Sigmoid colon (tissue), 7 donors: ENCODE measurements around the gene FSTL5. TPM values are rescaled to one million over a fixed set of nuclear protein-coding genes. Genes with fewer than 3 reads are reported as not detected.

Experiments used
- DNase-seq: peaks from one replicate; pipeline ENCODE4 v3.0.0-alpha.2; 2019
- H3K27ac ChIP-seq, 4 donors: fragments of 200-600 bp; sonication (generic); one replicate each; pipeline ENCODE4 v1.5.1; 2016 to 2019; ENCODE audit warnings: mild to moderate bottlenecking in 1 of 4
- H3K27me3 ChIP-seq, 3 donors: fragments of 200-600 bp; sonication (generic); one replicate each; pipeline ENCODE4 v1.5.1; 2019; ENCODE audit warnings: mild to moderate bottlenecking in 1 of 3
- H3K36me3 ChIP-seq, 4 donors: fragments of 200-600 bp; sonication (generic); one replicate each; pipeline ENCODE4 v1.5.1; 2016 to 2019
- H3K4me1 ChIP-seq, 4 donors: fragments of 200-600 bp; sonication (generic); one replicate each; pipeline ENCODE4 v1.5.1; 2017 to 2019
- H3K4me3 ChIP-seq, 4 donors: fragments of 200-600 bp; sonication (generic); one replicate each; pipeline ENCODE4 v1.5.1; 2017 to 2019; ENCODE audit warnings: mild to moderate bottlenecking in 2 of 4, moderate library complexity in 1 of 4
- H3K9me3 ChIP-seq, 4 donors: fragments of 200-600 bp in 3 of 4; sonication (generic) in 3 of 4; one replicate each; pipeline versions ENCODE4 v1.5.1 to v1.6.1; 2013 to 2019
- CTCF ChIP-seq, 4 experiments: fragments of 450-650 bp in 3 of 4; fragments of 200-600 bp in 1 of 4; IDR thresholded peaks; one replicate each; pipeline ENCODE4 v1.5.1; 2016 to 2019; ENCODE audit warnings: antibody characterized with exemption in 4 of 4, mild to moderate bottlenecking in 3 of 4, moderate library complexity in 2 of 4
- EP300 ChIP-seq, 4 donors: sonication (generic); formaldehyde crosslinking; IDR thresholded peaks; one replicate each; pipeline ENCODE4 v1.6.1; 2017; ENCODE audit warnings: antibody characterized with exemption in 4 of 4
- POLR2A ChIP-seq, 2 donors: fragments of 450-650 bp; IDR thresholded peaks; one replicate each; pipeline ENCODE4 v1.6.1; 2016; ENCODE audit warnings: antibody characterized with exemption in 2 of 2, mild to moderate bottlenecking in 2 of 2, moderate library complexity in 2 of 2
- POLR2AphosphoS5 ChIP-seq, 4 donors: sonication (generic); formaldehyde crosslinking; IDR thresholded peaks; one replicate each; pipeline ENCODE4 v1.6.1; 2017; ENCODE audit warnings: antibody characterized with exemption in 4 of 4
- WGBS, 2 donors: extraction: QIAGEN DNeasy Blood & Tissue Kit; methylation state at CpG; one replicate each; pipeline ENCODE4 v1.1.7; 2013; 5-methylcytosine and 5-hydroxymethylcytosine counted together
- intact Hi-C: fragments of 100-400 bp; cut with DNase I; formaldehyde crosslinking; loops from one replicate; pipeline ENCODE4 v1.15.1; 2023
- polyA plus RNA-seq, 3 donors: library from polyadenylated mRNA; stranded (reverse); fragments of 200-250 nt; gene quantifications; one replicate each; pipeline ENCODE4 v1.2.3, GENCODE V29; 2013
- total RNA-seq, 4 donors: library from RNA; depleted of rRNA; stranded (reverse); fragments of >200 nt; gene quantifications; one replicate each; pipeline ENCODE4 v1.1.0, GENCODE V29; 2016
- donor health status: healthy with polysubstance abuse.
- donor health status: Bipolar disorder and iron deficiency.
- donor health status: healthy.

FSTL5 gene
- total and polyA plus RNA-seq, 7 donors = 0.42 to 1.8 (median 0.82) TPM; not detected in 2

GRCh38 chr4:161411901-161412300 lies 751.9 kb downstream of the FSTL5 start:
- DNase-seq = no peak
- Histone ChIP-seq H3K9me3 (no peaks in the 10 kb centered on the region), H3K36me3 (no peaks in the 10 kb centered on the region), H3K4me1 (no peaks in the 10 kb centered on the region), H3K27me3 (no peaks in the 10 kb centered on the region), H3K27ac (no peak overlapping the region), H3K4me3 (no peak overlapping the region)
- intact Hi-C loops = no loop called here
- 13 to 64% methylated on average over 1 of the region's 1 CpG for WGBS, 2 donors
- TF ChIP-seq POLR2AphosphoS5 (IDR thresholded peaks at IDR 0.05) (no peak), CTCF (IDR thresholded peaks at IDR 0.05) (no peak), POLR2A (IDR thresholded peaks at IDR 0.05) (no peak), EP300 (IDR thresholded peaks at IDR 0.05) (no peak)

GRCh38 chr4:161404346-161405110 lies 759.3 kb downstream of the FSTL5 start:
- Histone ChIP-seq H3K4me1 (no peaks in the 10 kb centered on the region), H3K4me3 (no peak overlapping the region), H3K36me3 (no peaks in the 10 kb centered on the region), H3K27ac (no peak overlapping the region), H3K9me3 (no peaks in the 10 kb centered on the region), H3K27me3 (no peaks in the 10 kb centered on the region)
- TF ChIP-seq POLR2AphosphoS5 (IDR thresholded peaks at IDR 0.05) = no peak
- no peak for TF ChIP-seq CTCF (IDR thresholded peaks at IDR 0.05)
- TF ChIP-seq EP300 (IDR thresholded peaks at IDR 0.05) = no peak
- intact Hi-C loops = no loop called here
- 57 to 78% methylated on average over 9 of the region's 9 CpGs for WGBS, 2 donors
- DNase-seq = no peak

- H3K36me3 ChIP-seq = no peaks in the 10 kb centered on the region
- WGBS, 2 donors = 63 to 82% methylated on average over 3 of the region's 3 CpGs
- H3K9me3 ChIP-seq = no peaks in the 10 kb centered on the region
- H3K4me1 ChIP-seq = peaks cover 0 to 3% (median 0%) of the 10 kb centered on the region in 4 donors
- DNase-seq = no peak
- TF ChIP-seq POLR2AphosphoS5 (IDR thresholded peaks at IDR 0.05) (no peak), EP300 (IDR thresholded peaks at IDR 0.05) (no peak), POLR2A (IDR thresholded peaks at IDR 0.05) (no peak), CTCF (IDR thresholded peaks at IDR 0.05) (no peak)
- no peak overlapping the region for H3K4me3 ChIP-seq
- H3K27me3 ChIP-seq = no peaks in the 10 kb centered on the region
- H3K27ac ChIP-seq = no peak overlapping the region
- intact Hi-C loops = no loop called here
These were observed 760.0 kb downstream of the FSTL5 start for GRCh38 chr4:161403781-161404180.

- Histone ChIP-seq H3K27ac (no peak overlapping the region), H3K9me3 (no peaks in the 10 kb centered on the region), H3K4me1 (no peaks in the 10 kb centered on the region), H3K4me3 (no peak overlapping the region), H3K36me3 (no peaks in the 10 kb centered on the region), H3K27me3 (no peaks in the 10 kb centered on the region)
- TF ChIP-seq POLR2AphosphoS5 (IDR thresholded peaks at IDR 0.05) (no peak), CTCF (IDR thresholded peaks at IDR 0.05) (no peak), EP300 (IDR thresholded peaks at IDR 0.05) (no peak), POLR2A (IDR thresholded peaks at IDR 0.05) (no peak)
- 73 to 78% methylated on average over 3 of the region's 3 CpGs for WGBS, 2 donors
- DNase-seq = no peak
- intact Hi-C loops = no loop called here
These were observed 770.2 kb downstream of the FSTL5 start for GRCh38 chr4:161393602-161394001.

- Histone ChIP-seq H3K4me1 (no peaks in the 10 kb centered on the region), H3K9me3 (no peaks in the 10 kb centered on the region), H3K27me3 (no peaks in the 10 kb centered on the region), H3K36me3 (no peaks in the 10 kb centered on the region), H3K4me3 (no peak overlapping the region), H3K27ac (no peak overlapping the region)
- 81 to 89% methylated on average over 6 of the region's 6 CpGs for WGBS, 2 donors
- intact Hi-C loops = no loop called here
- TF ChIP-seq POLR2AphosphoS5 (IDR thresholded peaks at IDR 0.05) = no peak
- TF ChIP-seq CTCF (IDR thresholded peaks at IDR 0.05) = no peak
- no peak for TF ChIP-seq EP300 (IDR thresholded peaks at IDR 0.05)
- no peak for TF ChIP-seq POLR2A (IDR thresholded peaks at IDR 0.05)
- no peak for DNase-seq
These were observed 781.1 kb downstream of the FSTL5 start for GRCh38 chr4:161382655-161383054.
